C4-2B (cell line): ENCODE data around the gene TP73.

Experiments
- H3K27ac ChIP-seq: fragments of 450-650 bp; 2 replicates; pipeline ENCODE4 v1.5.1; 2017
- ZFX ChIP-seq: fragments of 450-650 bp; IDR thresholded peaks from 2 replicates; pipeline ENCODE4 v1.6.1; 2017
- TF ChIP-seq, protein P1 (sequence below): fragments of 450-650 bp; conservative IDR thresholded peaks from 2 replicates; pipeline ENCODE4 v1.5.1; 2017; ENCODE audit warnings: mild to moderate bottlenecking

The TP73 gene

DNA sequence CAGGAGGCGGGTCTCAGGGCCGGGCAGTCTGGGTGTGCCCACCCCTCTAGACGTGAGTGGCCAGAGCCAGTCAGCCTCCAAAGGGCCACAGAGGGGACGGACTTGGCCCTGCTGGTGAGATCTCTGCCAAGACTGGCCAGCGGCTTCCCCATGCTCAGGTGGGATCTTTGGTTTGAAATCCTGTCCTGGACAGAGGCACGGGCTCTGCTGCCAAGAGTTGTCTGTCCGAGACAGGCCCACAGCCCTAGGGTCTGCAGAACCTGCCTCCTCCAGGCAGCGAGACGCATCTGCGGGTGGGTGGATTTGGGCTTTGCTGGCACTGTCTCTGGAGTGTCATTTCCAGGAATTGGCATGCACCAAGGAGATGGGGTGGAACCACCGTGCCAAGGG lies 55.6 kb downstream of the TP73 start:
- TF ChIP-seq, protein P1, sequence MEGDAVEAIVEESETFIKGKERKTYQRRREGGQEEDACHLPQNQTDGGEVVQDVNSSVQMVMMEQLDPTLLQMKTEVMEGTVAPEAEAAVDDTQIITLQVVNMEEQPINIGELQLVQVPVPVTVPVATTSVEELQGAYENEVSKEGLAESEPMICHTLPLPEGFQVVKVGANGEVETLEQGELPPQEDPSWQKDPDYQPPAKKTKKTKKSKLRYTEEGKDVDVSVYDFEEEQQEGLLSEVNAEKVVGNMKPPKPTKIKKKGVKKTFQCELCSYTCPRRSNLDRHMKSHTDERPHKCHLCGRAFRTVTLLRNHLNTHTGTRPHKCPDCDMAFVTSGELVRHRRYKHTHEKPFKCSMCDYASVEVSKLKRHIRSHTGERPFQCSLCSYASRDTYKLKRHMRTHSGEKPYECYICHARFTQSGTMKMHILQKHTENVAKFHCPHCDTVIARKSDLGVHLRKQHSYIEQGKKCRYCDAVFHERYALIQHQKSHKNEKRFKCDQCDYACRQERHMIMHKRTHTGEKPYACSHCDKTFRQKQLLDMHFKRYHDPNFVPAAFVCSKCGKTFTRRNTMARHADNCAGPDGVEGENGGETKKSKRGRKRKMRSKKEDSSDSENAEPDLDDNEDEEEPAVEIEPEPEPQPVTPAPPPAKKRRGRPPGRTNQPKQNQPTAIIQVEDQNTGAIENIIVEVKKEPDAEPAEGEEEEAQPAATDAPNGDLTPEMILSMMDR, result no peak
- TF ChIP-seq ZFX, result no peak
- peak overlapping the region; percentile 50 for H3K27ac ChIP-seq

DNA sequence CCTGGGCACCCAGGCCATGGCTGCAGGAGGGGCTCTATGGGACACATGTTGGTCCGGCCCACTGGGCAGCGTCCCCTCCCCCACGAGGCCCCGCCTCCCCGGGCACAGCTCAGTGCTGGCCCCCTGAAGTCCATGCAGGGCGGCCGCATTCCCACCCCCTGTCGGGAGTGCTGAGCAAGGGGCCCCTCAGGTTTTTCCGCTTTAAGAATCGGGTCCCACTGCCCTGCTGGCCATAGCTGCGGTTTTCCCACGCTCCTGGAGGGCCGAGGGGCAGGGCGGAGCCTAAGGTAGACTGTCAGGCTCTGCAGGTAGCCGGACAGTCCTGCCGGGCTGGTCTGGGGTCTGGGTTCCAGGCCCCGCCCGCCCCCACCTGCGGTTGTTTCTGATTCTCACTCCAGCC lies 56.5 kb downstream of the TP73 start:
- H3K27ac ChIP-seq, result peak overlapping the region; percentile 50
- no peak for TF ChIP-seq ZFX
- TF ChIP-seq, protein P1, result no peak

DNA sequence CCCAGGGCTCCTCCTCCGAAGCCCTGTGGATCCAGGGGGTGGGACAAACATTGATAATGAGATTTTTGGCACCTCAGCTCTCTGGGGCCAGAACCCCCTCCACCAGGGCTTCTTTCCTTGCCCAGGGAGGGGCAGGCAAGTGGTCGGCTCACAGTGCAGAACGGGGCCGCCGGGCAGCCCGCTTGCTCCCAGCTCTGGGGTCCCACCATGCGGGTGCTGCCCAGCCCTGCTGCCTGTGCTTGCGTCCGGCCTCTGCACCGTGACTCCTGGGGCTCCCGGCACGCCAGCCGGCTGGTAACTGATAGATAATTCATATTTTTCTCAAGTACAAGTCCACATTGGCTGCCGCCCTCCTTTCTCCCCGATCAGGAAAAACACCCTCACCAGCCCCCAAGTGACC lies 57.9 kb downstream of the TP73 start:
- no peak overlapping the region for H3K27ac ChIP-seq

DNA sequence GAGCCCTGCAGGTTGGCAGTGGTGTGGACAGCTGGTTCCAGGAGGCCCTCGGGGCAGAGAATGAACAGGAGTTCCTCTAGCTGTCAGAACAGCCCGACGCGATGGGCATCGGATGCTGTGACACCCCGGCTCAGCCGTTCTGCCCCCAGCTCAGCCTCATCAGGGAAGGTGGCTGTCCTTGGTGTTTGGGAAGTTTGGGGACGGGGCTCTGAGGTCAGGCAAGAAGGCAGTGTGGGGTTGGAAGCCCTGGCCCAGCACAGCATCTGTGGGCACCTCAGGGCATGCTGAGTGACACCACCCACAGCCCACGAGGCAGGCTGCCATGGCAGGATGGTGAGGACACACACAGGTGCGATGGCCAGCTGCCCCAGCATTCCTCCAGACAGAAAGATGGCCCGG lies 59.1 kb downstream of the TP73 start:
- no peak overlapping the region for H3K27ac ChIP-seq

More for the DNA sequence above, 57.9 kb downstream of the TP73 start:
- TF ChIP-seq, protein P1, result no peak
- no peak for TF ChIP-seq ZFX

DNA sequence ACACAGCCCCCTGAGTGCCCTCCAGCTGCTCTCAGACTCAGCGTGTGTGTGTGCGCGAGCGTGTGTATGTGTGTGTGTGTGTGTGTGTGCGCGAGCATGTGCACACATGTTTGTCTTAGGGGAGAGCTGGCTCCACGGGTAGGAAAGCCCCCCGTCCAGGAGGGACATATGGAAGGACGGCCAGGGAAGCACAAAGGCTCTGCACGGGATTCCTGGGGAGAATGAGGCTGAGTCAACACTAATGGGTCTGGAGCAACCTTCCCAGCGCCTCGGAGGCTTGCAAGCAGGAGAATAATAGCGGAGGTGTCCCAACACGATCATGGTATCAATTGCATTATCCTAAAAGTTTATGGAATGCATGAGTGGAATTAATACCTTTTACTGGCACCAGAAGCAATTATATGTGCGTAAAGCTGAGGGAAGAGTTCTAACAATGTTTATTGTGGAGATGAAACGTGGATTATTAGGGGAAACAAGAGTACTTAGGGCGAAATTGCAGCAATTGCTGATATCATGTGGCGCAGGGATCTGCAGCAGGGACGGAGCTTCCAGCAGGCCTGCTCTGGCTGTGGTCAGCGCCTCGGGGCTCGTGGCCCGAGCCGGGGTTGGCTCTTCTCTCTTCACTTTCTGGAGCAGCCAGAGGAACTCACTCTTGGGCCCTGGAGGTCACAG lies 59.6 kb downstream of the TP73 start:
- TF ChIP-seq, protein P1, result no peak
- no peak for TF ChIP-seq ZFX

More for the DNA sequence above, 59.1 kb downstream of the TP73 start:
- TF ChIP-seq, protein P1, result no peak
- TF ChIP-seq ZFX, result no peak

DNA sequence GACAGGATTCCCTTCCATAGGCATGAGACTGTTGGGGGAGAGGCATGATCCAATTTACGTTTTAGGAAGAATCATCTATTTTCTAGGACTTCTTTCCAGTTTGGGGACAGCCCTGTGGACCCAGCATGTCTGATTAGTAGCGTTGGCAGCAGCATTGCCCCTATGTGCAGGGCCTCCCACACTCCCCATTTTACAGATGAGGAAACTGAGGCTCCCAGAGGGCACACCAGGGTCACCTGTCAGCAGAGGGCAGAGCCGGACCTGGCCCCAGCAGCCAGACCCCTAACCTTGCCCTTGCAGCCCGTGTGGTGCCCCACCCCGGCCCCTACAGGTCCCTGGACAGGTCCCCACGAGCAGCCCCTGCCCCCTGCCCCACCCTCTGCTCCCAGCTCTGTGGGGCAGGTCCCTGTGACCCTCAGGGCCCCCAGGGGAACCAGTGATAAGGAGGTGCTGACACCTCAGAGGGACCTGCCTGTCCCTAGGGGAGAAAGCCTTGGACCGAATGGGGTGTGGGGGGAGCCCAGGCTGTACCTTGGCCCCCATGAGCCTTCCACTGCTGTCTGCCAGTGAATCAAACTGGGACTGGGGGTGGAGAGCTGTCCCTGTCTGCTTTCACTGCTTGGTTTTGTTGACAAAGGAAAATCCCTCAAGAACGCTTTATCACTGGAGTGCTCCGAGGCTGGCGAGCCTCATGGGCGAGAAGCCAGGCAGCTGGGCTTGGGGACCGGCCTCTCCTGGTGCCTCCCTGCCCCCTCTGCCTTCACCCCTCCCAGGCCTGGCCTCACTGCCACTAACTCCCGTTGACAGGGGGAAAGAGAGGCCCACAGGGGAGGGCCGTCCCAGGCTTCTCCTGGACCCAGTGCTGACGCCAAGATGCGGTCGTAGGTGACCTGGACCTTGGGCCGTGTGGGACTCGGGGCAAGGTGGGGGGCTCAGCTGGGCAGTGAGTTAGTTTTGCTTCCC lies 60.5 kb downstream of the TP73 start:
- TF ChIP-seq ZFX, result no peak
- TF ChIP-seq, protein P1, result no peak
- no peak overlapping the region for H3K27ac ChIP-seq

More for the DNA sequence above, 59.6 kb downstream of the TP73 start:
- H3K27ac ChIP-seq, result no peak overlapping the region

DNA sequence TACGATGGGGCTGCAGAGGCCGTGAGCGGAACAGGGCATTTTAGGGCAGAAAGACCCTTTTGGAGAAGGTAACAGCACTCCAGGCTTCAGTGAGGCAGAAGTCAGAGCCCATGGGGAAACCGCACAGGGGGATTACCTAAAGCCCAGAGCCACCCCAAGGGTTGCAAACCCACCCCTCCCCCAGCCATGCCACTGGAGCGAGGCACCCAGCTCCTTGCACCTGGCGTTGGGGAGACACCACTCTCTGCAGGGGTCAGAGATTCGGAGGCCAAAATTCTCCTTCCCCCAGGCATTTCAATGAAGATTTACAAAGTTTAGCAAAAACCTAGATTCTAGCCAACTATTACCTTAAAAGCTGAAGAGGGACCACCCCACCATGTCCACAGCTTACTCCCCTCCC lies 61.5 kb downstream of the TP73 start:
- H3K27ac ChIP-seq, result no peak overlapping the region
- no peak for TF ChIP-seq ZFX
- TF ChIP-seq, protein P1, result no peak
